AML-193 (cell line): ENCODE measurements around the gene EPHA6.
A peak's percentile ranks its signal among the peaks of the same experiment; 100 is the strongest.
"Not testable (repeated sequence)": the region's sequence is repeated elsewhere in the genome, so short reads cannot be mapped to it uniquely, and the experiment has no call there.

ENCODE experiments used
- DNase-seq, 2 experiments: peaks; one replicate each; lab custom pipeline; 2025; lab: John Stamatoyannopoulos, UW

Gene EPHA6

DNA sequence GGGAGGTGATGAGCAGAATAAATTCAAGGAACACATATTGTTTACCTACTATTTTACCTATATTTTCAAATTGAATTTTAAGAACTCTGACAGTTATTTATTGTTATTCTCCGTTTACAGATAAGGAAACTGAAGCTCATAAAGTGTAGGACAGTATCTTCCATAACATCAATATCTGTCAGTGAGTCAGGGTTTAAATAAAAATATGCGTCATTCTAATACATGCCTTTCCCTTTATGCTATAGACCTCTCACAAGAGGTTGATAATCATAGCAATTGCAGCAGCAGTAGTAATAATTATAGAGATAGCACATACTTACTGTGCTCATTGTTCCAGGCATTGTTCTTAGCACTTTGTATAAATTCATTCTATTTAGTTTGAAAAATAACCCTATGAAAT is 101.1 kb downstream of the EPHA6 start:
- no peak for DNase-seq

DNA sequence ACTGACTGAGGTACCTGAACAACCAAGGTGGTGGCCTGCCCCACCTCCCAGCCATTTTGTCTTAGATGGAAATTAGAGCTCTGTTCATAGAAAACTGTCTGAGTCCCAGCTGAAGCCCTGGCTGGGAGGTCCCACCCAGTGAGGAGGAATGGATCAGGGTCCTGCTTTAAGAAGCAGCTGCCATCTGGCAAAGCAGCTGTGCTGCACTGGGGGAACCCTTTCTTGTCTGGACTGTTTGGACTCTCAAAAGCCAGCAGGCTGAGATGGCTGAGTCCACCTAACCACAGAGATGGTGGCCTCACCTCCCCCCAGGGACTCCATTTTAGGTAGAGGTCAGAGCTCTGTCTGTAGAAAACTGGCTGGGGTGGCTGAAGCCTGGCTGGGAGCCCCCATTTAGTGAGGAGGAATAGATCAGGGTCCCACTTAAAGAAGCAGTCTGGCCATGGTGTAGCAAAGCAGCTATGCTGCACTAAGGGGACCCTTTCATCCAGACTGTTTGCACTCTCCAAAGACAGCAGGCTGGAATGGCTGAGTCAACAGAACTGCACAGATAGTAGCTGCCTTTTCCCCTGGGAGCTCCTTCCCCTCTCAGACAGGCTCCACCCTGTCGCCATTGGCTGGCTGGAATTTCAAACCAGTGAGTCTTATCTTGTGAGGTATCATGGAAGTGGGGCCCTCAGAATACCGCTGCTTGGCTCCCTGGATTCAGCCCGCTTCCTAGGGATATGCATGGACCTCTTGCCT is 116.9 kb downstream of the EPHA6 start:
- no peak for DNase-seq

DNA sequence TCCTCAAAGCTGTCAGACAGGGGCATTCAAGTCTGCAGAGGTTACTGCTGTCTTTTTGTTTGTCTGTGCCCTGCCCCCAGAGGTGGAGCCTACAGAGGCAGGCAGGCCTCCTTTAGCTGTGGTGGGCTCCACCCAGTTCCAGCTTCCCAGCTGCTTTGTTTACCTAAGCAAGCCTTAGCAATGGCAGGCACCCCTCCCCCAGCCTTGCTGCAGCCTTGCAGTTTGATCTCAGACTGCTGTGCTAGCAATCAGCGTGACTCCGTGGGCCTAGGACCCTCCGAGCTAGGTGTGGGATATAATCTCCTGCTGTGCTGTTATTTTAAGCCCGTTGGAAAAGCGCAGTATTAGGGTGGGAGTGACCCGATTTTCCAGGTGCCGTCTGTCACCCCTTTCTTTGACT is 127.7 kb downstream of the EPHA6 start:
- DNase-seq = not testable (repeated sequence)

DNA sequence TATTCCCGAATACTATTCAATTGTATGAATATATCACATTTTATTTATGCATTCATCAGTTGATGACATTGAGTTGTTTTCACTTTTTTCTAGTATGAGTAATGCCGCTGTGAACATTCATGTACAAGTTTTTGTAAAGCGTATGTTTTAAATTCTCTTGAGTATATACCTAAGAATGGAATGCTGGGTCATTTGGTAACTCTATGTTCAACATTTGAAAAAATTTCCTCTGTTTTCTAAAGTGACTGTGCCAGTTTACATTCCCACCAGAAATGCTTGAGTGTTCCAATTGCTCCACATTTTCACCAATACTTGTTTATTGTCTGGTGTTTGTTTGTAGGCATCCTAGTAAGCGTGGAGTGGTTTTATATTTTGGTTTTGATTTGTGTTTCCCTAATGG is 144.5 kb downstream of the EPHA6 start:
- DNase-seq = no peak

DNA sequence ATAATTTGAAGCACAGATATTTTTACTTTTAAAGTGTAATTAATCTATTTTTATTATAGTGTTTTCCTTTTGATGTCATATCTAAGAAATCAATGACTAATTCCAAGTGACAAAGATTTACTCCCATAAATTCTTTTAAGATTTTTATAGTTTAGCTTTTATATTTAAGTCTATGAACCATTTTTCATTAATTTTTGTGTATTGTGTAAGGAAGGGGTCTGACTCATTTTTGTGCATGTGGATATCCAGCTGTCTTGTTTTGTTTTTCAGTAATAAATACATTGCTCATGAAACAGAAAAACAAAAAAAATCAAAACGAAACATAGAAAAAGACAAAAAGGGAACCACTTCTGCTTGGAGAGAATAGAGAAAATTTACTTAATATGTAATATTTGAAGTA is 145.1 kb downstream of the EPHA6 start:
- no peak for DNase-seq

DNA sequence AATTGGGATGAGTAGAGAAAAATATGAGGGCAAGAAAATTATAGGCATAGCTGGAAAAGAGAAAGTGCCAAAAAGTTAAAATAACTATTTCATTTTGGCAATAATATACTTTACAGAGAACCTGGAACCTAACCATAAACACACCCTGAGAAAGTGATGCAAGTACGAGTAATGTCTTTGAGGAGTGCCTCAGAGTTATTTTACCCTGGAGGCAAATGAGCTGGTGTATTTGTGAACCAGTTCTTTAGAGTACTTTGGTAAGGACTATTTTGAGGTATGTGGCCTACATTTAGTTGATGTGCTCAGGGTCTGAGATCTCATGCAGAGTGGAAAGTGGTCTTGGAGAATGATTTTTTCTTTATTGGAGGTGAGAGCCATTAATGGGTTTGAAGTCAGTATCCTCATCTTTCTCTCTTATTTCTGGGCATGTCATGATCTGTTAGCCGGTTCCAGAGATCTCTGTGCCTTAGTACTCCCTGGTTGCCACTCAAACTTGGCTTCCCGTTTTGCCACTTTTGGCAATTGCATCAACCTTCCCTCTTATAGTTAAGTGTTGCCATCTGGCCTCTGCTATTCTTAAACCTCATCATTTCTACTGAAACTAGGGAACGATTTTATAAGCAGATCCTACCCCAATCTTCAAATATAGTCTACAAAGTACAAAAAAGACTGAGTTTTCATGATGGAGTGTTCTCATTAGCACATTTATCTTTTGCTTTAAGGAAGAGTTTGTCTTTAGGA is 145.7 kb downstream of the EPHA6 start:
- DNase-seq = no peak

DNA sequence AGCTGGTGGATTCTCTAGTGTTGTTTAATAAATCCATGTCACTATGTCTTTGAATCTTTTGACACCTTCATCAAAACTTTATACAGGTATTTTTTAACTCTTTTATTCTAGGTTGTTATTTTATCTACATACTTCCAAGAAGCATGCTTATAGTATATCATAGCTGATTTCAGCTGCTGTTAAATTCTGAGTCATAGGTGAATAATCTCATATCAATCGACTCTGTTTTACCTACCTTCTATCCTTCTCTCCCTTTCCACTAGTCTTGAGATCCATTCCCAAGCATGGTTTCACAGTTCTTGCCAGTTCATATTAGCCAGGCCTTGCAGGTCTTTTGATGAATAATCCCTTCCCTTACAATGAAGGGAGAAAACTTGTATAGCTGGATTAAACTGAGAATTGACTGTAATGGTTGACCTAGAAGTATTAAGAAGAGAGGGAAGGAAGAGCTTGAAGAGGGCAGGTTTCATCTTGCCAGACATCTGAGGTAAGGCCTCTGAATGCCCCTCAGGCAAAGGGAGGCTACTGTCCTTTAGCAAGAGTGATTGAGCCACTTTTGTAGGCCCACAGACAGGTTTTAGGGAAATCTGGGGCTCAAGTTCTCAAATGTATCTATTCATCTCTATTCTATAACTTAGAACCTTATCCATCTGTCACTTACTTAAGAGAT is 146.4 kb downstream of the EPHA6 start:
- DNase-seq = no peak

DNA sequence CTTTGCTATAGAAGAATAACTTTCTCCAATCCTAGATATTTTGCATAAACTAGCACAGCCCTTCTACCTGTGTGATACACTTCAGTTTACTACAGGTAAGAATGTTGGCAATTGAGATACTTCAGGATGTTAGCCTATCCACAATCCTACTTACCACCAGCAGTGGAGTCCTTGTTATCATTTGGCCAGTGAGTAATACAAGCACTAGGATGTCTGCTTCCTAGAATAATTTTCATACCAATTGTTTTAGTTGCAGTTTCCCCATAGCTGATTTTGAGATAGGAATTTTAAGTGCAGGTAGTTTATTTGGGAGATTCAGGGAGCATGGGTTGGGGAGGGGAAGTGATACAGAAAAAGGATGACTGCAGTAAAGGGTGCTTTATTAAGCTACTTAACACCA is 147.2 kb downstream of the EPHA6 start:
- DNase-seq = no peak

DNA sequence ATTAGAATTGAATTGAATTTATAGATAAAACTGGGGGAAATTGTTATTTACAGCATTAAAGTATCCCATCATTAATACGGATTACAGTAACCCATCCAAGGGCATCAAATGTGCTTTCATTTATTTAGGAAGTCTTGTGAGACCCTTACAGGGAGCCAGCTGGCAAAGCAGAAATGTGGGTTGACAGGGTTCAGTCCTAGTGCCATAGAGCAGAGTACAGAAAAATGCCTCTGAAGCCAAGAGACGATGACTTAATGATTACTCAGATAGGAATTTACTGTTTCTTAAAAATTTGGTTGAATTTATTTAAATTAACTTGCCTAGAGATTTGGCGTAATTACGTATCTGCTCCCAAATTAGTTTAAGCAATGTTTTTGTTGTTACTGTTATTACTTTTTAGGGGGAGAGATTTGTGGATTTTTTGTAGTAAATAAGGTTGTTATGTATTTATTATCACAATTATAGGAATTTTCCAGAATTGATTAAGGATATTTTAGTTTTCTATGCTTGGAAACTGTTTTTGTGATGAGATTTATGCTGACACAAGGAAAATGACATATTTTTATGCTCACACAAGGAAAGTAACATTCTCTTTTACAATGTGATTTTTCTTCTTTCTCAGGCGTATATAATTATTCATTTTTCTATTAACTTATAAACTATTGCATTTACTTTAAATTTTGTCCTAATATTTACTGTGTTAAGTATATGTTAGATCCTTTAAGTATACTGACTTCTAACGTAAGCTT is 152.0 kb downstream of the EPHA6 start:
- no peak for DNase-seq

DNA sequence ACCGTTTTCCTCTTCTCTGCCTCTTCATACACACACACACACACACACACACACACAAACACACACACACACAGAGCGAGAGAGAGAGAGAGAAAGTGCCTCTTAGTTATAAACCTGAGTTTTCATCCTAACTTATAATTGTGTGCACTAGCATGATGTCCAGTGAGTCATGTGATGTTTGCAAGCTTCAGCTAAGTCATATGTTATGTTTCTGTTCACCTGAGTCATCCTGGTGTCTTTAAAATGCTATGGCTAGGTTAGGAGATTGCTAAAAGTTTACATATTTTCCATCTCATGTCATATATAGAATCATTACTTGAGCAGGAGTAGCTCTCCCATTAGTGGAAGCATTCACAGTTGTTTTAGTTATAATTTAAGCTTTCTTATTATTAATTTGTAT is 155.8 kb downstream of the EPHA6 start:
- DNase-seq = no peak

DNA sequence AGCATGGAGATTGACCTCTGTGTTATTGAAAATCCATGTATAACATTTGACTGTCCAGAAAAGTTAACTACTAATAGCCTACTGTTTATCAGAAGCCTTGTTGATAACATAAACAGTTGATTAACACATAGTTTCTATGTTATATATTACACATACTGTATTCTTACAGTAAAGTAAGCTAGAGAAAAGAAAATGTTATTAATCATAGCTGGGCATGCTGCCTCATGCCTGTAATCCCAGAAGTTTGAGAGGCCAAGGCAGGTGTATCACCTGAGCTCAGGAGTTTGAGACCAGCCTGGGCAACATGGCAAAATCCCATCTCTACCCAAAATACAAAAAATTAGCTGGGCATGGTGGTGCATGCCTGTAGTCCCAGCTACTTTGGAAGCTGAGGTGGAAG is 163.3 kb downstream of the EPHA6 start:
- DNase-seq = no peak

DNA sequence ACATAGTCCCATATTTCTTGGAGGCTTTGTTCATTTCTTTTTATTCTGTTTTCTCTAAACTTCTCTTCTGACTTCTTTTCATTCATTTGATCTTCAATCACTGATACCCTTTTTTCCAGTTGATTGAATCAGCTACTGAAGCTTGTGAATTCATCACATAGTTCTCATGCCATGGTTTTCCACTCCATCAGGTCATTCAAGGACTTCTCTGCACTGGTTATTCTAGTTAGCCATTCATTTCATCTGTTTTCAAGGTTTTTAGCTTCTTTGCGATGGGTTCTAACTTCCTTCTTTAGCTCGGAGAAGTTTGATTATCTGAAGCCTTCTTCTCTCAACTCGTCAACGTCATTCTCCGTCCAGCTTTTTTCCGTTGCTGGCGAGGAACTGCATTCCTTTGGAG is 169.3 kb downstream of the EPHA6 start:
- DNase-seq = not testable (repeated sequence)

DNA sequence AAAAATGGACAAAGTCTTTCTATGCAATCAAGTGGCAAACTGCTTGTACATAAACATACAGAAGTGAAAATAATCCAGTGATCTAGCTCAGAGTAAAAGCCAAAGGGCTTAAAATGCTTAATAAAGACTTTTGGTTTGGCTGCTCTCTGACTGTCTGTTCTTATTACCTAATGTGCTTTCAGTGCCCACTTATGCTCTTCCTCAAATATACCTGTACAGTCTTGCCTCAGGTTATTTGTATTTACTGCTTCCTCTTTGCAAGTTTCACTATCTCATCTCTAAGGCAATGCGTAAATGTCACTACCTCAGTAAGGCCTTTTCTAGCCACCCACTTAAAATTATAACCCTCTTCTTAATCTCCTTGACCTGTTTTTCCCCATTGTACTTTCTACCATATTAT is 171.8 kb downstream of the EPHA6 start:
- no peak for DNase-seq

DNA sequence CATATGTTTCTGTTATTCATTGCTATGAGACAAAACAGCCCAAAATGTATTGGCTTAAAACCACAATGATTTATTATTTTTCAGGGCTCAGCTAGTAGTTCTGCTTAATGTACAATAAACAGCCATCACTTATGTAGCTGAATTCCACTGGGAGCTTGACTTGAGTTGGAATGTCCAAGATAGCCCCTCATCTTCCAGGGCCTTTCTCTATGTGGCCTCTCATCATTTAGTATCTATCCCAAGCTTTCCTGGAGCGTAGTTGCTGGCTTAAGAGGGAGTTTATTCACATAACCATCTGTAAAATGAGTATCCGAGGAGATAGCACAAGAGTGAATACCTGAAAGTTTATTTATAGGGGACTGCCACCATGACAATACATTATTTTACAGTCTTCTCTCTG is 176.8 kb downstream of the EPHA6 start:
- no peak for DNase-seq

DNA sequence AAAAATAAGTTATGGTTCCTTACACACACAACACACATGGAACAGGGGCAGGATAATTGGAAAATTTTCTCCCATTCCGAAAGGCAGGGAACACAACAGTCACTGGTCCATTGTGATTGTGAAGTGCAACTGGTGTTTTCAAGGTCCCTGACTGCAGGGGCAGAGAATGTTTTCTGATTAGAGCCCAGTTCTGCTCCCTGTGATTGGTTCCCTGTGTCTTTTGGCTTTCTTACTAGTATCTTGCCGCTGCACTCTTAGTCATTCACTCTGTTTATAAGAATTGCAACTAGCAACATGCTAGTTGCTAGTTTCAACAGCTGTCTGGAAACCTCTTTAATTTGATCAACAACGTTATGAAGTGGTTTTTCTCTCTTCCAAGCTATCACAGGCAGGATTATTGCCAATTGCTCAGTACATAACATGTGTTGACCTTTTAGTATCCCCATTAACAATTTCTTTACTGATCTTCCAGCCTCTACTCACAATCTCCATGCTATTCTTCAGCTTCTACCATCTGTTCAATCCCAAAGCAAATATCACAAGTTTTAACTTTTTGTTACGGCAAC is 177.5 kb downstream of the EPHA6 start:
- no peak for DNase-seq

DNA sequence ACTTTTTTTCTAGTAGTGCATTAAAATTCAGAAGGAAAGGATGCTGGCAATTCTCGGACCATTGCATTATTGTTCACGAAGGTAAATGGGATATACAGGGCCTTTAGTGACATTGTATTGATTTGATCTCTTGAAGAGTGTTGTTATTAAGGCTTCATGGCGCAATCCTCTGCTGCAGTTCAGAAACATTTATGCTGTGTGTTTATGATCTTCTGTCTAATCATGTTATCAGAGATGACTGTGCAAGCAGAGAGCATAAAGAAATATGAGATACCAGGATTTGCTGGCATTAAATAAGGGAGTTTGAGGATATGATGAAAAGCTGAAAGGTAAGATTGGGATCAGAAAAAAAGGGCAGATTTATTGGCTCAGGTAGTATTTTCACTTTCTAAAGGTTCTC is 180.6 kb downstream of the EPHA6 start:
- DNase-seq = no peak

DNA sequence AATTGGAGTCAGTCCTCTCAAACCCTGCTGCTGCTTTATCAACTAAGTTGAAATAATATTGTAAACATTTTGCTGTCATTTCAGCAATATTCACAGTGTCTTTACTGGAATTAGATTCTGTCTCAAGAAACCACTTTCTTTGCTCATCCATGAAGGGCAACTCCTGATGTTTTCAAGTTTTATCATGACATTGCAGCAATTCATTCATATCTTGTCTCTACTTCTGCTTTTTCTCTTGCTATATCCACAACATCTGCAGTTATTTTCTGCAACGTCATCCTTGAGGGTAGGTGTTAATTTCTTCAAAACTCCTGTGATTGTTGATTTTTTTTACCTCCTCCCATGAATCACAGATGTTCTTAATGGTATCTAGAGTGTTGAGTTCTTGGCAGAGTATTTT is 181.6 kb downstream of the EPHA6 start:
- peak; percentile 8 to 28 for DNase-seq

DNA sequence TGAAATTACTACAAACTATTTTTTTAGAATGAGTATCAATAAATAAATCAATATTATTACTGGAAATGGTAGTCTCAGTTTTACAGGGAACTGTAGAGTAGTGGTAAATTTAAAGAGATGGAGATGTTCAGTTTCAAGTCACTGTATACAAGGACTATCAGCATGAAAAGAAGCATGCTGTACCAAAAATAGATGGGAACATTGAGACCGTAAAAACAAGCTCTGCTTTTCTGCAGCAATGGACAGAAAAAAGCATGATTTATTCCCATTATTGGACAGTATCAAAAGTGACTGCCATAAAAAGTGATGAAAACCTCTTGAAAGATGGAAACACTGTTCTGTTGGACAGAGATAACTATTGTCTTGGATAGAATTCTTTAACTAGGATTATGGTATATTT is 187.2 kb downstream of the EPHA6 start:
- DNase-seq = no peak

DNA sequence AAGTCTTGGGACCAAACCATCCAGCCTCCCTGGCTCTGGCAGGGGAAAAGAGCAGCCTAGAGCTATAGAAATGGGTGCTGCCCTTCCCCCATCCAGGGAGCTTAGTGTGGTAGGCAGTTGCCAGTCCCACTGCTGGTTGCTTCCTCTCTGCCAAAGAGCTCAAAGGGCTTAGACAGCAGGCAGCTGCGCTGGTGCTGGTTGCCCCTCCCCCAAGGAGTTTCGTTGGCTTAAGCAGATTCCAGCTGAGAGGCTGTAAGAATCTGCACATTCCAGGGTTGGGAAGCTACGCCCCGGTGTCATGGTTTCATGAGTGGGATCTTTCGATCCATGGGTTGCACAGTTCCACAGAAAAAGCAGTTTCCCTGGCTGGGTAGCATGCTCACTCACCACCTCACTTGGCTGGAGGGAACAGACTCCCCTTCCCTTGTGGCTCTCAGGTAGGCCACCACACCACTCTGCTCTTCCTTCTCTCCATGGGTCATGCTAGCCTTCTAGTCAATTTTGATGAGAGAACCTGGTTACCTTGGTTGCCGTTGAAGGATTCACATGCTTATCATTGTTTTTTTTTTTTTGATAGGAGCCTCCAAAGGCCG is 195.1 kb downstream of the EPHA6 start:
- DNase-seq = no peak

DNA sequence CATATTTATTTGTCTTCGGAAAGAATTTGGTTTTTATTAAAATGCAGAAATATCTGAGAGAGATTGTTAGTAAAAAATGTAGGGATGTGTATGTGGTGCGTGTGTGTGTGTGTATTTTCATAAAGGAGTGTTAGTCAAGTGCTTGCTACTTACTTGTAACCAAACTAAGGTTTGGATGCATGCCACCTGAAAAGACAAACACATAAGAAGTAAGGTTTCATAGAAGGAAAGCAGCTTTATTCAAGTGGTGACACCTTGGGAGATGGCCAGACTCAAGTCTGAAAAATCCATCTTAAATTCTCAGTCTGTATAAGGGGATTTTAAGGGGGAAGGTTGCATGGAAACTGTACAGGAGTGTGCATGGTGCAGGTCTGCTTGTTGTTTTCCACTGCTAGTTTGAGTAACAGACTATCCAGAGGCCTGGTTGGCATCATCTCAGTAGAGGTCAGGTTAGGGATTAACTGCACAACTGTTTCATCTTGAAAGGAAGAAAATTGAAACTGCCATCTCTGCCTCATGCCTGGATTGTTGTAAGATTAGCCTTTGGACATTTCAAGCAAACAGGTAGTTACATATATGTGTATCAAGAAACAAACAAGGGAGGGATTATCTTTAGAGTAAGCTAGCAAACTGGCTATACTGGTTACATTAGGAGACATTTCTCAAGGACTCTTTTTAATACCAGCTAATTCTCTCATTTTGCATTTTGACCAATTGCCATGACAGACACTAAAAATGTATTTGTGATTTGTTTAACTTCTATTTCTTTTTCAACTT is 196.7 kb downstream of the EPHA6 start:
- no peak for DNase-seq

DNA sequence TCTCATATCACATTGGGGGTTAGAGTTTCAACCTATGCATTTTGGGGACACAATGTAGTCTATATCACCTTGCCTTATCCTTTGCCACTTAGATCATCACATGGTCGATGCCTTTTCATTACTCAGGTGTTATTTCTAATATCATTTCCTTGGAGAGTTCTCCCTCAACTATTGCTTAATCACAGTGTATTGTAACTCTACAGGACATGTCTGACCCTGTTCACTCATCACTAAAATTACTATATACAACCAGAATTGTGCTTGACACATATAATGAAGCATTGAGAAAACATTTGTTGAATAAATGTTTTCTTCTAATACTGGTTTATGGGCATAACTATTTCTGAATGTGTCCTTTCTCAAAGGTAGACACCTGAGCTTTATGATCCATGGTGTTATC is 207.4 kb downstream of the EPHA6 start:
- DNase-seq = no peak
